ENCODE results near the gene PILRA. TPM values are rescaled to one million over a fixed set of nuclear protein-coding genes. Genes with fewer than 3 reads are reported as not detected.
A peak's percentile ranks its signal among the peaks of the same experiment; 100 is the strongest.

The PILRA gene
- 7.3 and 7.6 TPM in 2 replicates for total RNA-seq (2021; fragmentation: NEBNext Ultra II Directional; extraction: Animal tissue kit (Norgen Biotek cat#: 25700))
- polyA plus RNA-seq (2011; rRNA removed): 10.6 and 14.6 TPM in 2 replicates
- 10.5 TPM for polyA plus RNA-seq (2011; cell fraction: cytosol; rRNA removed)
- polyA plus RNA-seq (2011; cell fraction: nucleus; rRNA removed): 28.5 TPM
- 4.3 to 10.2 TPM (median 6.3 TPM) in 4 replicates for polyA plus RNA-seq (2012, experiment 1 of 2)
- polyA plus RNA-seq (2012, experiment 2 of 2): 1.2 TPM
- polyA plus RNA-seq (2013, experiment 1 of 2): 4.1 TPM
- 3.1 TPM for polyA plus RNA-seq (2013, experiment 2 of 2)
- polyA minus RNA-seq (2011; rRNA and poly(A)+ RNA removed): 1.5 and 3.7 TPM in 2 replicates
- not detected for polyA minus RNA-seq (2011; cell fraction: cytosol; rRNA and poly(A)+ RNA removed)
- polyA minus RNA-seq (2011; cell fraction: nucleus; rRNA and poly(A)+ RNA removed): 8.8 TPM
- long read RNA-seq, experiment 1: 0 reads
- long read RNA-seq, experiment 2, partial matches to known transcripts: 0 of 1 reads
- long read RNA-seq, experiment 2, other reads (novel, unspliced or antisense): 1 of 1 reads

DNA sequence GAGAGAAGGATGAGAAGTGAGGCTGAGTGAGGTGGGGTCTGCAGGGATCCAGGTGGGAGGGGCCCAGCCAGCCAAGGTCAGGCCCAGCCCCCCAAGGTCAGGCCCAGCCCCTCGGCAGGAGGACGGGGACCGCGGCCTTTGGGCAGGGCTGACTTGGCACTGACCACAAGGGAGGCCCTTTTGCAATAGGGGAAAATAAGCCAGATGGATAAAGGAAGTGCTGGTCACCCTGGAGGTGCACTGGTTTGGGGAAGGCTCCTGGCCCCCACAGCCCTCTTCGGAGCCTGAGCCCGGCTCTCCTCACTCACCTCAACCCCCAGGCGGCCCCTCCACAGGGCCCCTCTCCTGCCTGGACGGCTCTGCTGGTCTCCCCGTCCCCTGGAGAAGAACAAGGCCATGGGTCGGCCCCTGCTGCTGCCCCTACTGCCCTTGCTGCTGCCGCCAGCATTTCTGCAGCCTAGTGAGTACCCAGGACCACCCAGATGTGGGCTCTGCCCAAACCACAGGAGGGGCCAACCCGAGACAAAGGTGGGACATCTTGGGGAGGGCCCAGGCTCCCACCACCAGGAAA lies at the start of gene PILRA:
Gene PILRA, plus strand, starts transcription at position 227 of the 571 bp plus-strand sequence. Its CDS starts 170 bp downstream, at position 397.
- no peak within 1 kb of the TSS for H2BK120ac ChIP-seq (replicated peaks; ENCODE audit: low read depth, low read length)
- TF ChIP-seq RFX5 (IDR thresholded peaks at IDR 0.05; ENCODE audit: borderline replicate concordance, low read depth, low read length) (no peak), TBP (IDR thresholded peaks at IDR 0.05; ENCODE audit: low read depth, low read length) (no peak), SIRT6 (IDR thresholded peaks at IDR 0.05; ENCODE audit: low read length) (no peak), TAF1 (IDR thresholded peaks at IDR 0.05; ENCODE audit: low read depth, low read length) (no peak), EZH2 (IDR thresholded peaks at IDR 0.05; ENCODE audit: low read depth, low read length, severe bottlenecking) (no peak), SIN3A (conservative IDR thresholded peaks at IDR 0.05 in 1 of 2, IDR thresholded peaks at IDR 0.05 in 1 of 2; ENCODE audit: low read depth in 1 of 2, low read length in 2 of 2) (no peak), PHF8 (conservative IDR thresholded peaks at IDR 0.05; ENCODE audit: low read depth, low read length) (no peak), RBBP5 (IDR thresholded peaks at IDR 0.05; ENCODE audit: borderline replicate concordance, low read depth, low read length) (no peak), CREB1 (IDR thresholded peaks at IDR 0.05) (no peak)
- TF ChIP-seq, protein P1, sequence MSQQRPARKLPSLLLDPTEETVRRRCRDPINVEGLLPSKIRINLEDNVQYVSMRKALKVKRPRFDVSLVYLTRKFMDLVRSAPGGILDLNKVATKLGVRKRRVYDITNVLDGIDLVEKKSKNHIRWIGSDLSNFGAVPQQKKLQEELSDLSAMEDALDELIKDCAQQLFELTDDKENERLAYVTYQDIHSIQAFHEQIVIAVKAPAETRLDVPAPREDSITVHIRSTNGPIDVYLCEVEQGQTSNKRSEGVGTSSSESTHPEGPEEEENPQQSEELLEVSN (IDR thresholded peaks at IDR 0.05): no peak

More for the DNA sequence above, at the start of gene PILRA:
- no peak within 1 kb of the TSS for H3K56ac ChIP-seq (replicated peaks; ENCODE audit: insufficient read length, low read depth, low read length)
- no peak within 1 kb of the TSS for H2BK20ac ChIP-seq (ENCODE audit: low read length)
- H3K79me1 ChIP-seq (ENCODE audit: low read depth, low read length): 0 out of 2 replicates have a peak, but pooled peaks cover 2% of the 10 kb centered on the region
- WGBS, 2 experiments (ENCODE audit: extremely low coverage in 1 of 2, insufficient coverage in 1 of 2, insufficient read length in 1 of 2, insufficient replicate concordance in 2 of 2, low coverage in 1 of 2, low lambda C conversion rate in 2 of 2, missing lambda C conversion rate in 1 of 2): 80% methylated on average over 11 of the region's 12 CpGs; no CpG with 5 or more reads in 1 of the 2 experiments
- no peak within 1 kb of the TSS for H3K23ac ChIP-seq (ENCODE audit: insufficient read length)
- H2AK5ac ChIP-seq (ENCODE audit: low read depth, low read length): no peak within 1 kb of the TSS
- CTCF ChIA-PET (ENCODE audit: partially characterized antibody): interaction anchor here (1.6 to 2.7 kb wide), 3 partner anchors 17 to 40 kb away, joined by 4 to 17 read pairs (median 6); no protein-coding TSS in a partner anchor
- H2BK15ac ChIP-seq (ENCODE audit: low read length): no peak within 1 kb of the TSS
- no peak within 1 kb of the TSS; the same call in 1 of the 2 replicates for H4K8ac ChIP-seq (ENCODE audit: extremely low read depth, insufficient read depth, low read length)
- no peak for DNase-seq (ENCODE audit: low read depth in 1 of 2, low spot score in 2 of 2)
- no peak within 1 kb of the TSS for H2AFZ ChIP-seq (ENCODE audit: low read length)
- no peaks in the 10 kb centered on the region for H3K23me2 ChIP-seq (ENCODE audit: low read depth, low read length)
- peak within 1 kb of the TSS; percentile 83 for H4K91ac ChIP-seq (replicated peaks; ENCODE audit: insufficient read length, low read length)
- peaks cover 0 to 31% (median 19%) of the 10 kb centered on the region in 4 experiments; a peak in 6 of 7 replicates for H3K4me1 ChIP-seq (replicated peaks in 1 of 4; ENCODE audit: control insufficient read depth in 3 of 4, insufficient read depth in 4 of 4, low read length in 3 of 4)
- H3K9ac ChIP-seq (replicated peaks in 1 of 4; ENCODE audit: extremely low read depth in 1 of 4, low read depth in 3 of 4, low read length in 3 of 4): no peak within 1 kb of the TSS
- no peak within 1 kb of the TSS; the same call in none of the 2 replicates for H3K18ac ChIP-seq (ENCODE audit: extremely low read depth, low read length)
- H2BK12ac ChIP-seq (ENCODE audit: low read depth, low read length): peak within 1 kb of the TSS; percentile 39; the same call in 1 of the 2 replicates
- H3K14ac ChIP-seq (ENCODE audit: insufficient read length): no peak within 1 kb of the TSS
- H4K5ac ChIP-seq (ENCODE audit: insufficient read length, low read depth, low read length): no peak within 1 kb of the TSS
- H3K27ac ChIP-seq (ENCODE audit: low read depth, low read length): no peak within 1 kb of the TSS; the same call in 1 of the 2 replicates
- FAIRE-seq: no peak
- no peak within 1 kb of the TSS for H3K4ac ChIP-seq (replicated peaks; ENCODE audit: insufficient read length, low read depth, low read length)
- peaks cover 0 to 4% (median 0%) of the 10 kb centered on the region in 4 experiments; a peak in 1 of 8 replicates for H3K36me3 ChIP-seq (ENCODE audit: control insufficient read depth in 2 of 4, insufficient read depth in 4 of 4, low read length in 3 of 4)
- POLR2A ChIA-PET (ENCODE audit: partially characterized antibody): interaction anchor here (1.6 to 2.1 kb wide), 4 partner anchors 8 to 56 kb away, joined by 4 to 12 read pairs (median 6); partner anchors contain the start of genes MEPCE and ZCWPW1
- no peak within 1 kb of the TSS for H3K4me2 ChIP-seq (ENCODE audit: insufficient read depth in 1 of 2, low read depth in 2 of 2, low read length in 2 of 2)
- H3K9me3 ChIP-seq (ENCODE audit: insufficient read depth in 2 of 2, low read depth in 1 of 2, low read length in 1 of 2): no peaks in the 10 kb centered on the region
- 0 out of 7 replicates have a peak, but pooled peaks cover 0 to 2% (median 0%) of the 10 kb centered on the region in 4 experiments for H3K27me3 ChIP-seq (replicated peaks in 1 of 4; ENCODE audit: control insufficient read depth in 3 of 4, extremely low read depth in 1 of 4, insufficient read depth in 3 of 4, low read length in 3 of 4)
- no peaks in the 10 kb centered on the region for H3K79me2 ChIP-seq (ENCODE audit: control insufficient read depth in 1 of 2, insufficient read depth in 2 of 2, low read length in 2 of 2)
- no peak within 1 kb of the TSS for H2BK5ac ChIP-seq (ENCODE audit: low read depth, low read length)
- no peak within 1 kb of the TSS for H3K4me3 ChIP-seq (ENCODE audit: extremely low read depth in 1 of 4, insufficient read depth in 2 of 4, low read depth in 3 of 4, low read length in 4 of 4)
- H4K20me1 ChIP-seq (replicated peaks in 1 of 2; ENCODE audit: control insufficient read depth in 1 of 2, insufficient read depth in 2 of 2, low read length in 2 of 2): no peaks in the 10 kb centered on the region
